Fibroblast of lung (primary cell): ENCODE measurements around the gene SF3B4. TPM values are rescaled to one million over a fixed set of nuclear protein-coding genes. Genes with fewer than 3 reads are reported as not detected.

Experiments
- DNase-seq, 2 donors: peaks; one replicate each; pipeline versions ENCODE4 v3.0.0 to v3.0.0-alpha.2; 2010; ENCODE audit warnings: low read depth in 2 of 2
- H2AFZ ChIP-seq: 2 replicates; pipeline ENCODE4 v1.5.1; 2012; ENCODE audit warnings: low read length, control low read depth, inconsistent platforms
- H3K27ac ChIP-seq: 2 replicates; pipeline ENCODE4 v1.5.1; 2011; ENCODE audit warnings: low read length, control low read depth; ENCODE audit not compliant: insufficient read depth
- H3K27me3 ChIP-seq: 2 replicates; pipeline ENCODE4 v1.5.1; 2011; ENCODE audit warnings: mild to moderate bottlenecking, low read length; ENCODE audit not compliant: control insufficient read depth, insufficient read depth
- H3K36me3 ChIP-seq: 2 replicates; pipeline ENCODE4 v1.5.1; 2011; ENCODE audit warnings: low read length; ENCODE audit not compliant: control insufficient read depth, insufficient read depth
- H3K4me1 ChIP-seq: 2 replicates; pipeline ENCODE4 v1.5.1; 2011; ENCODE audit warnings: low read length; ENCODE audit not compliant: control insufficient read depth, insufficient read depth; ENCODE audit errors: extremely low read depth
- H3K4me2 ChIP-seq: 2 replicates; pipeline ENCODE4 v1.5.1; 2011; ENCODE audit warnings: low read length, control low read depth; ENCODE audit not compliant: insufficient read depth; ENCODE audit errors: extremely low read depth
- H3K4me3 ChIP-seq, 4 experiments: fragments of 200-600 bp in 1 of 4; sonication (generic) in 1 of 4; replicated peaks in 1 of 4; 2 replicates each; pipeline ENCODE4 v1.5.1; 2011 to 2016; ENCODE audit warnings: low read length in 4 of 4, low read depth in 3 of 4, mild to moderate bottlenecking in 3 of 4, control low read depth in 2 of 4, inconsistent platforms in 1 of 4, mixed read lengths in 1 of 4; ENCODE audit not compliant: insufficient read depth in 1 of 4; ENCODE audit errors: control extremely low read depth in 1 of 4
- H3K79me2 ChIP-seq: 2 replicates; pipeline ENCODE4 v1.5.1; 2012; ENCODE audit warnings: mild to moderate bottlenecking, low read length, inconsistent platforms; ENCODE audit not compliant: control insufficient read depth, insufficient read depth
- H3K9ac ChIP-seq: 2 replicates; pipeline ENCODE4 v1.5.1; 2011; ENCODE audit warnings: mild to moderate bottlenecking, low read length, control low read depth; ENCODE audit not compliant: insufficient read depth
- H3K9me3 ChIP-seq: 2 replicates; pipeline ENCODE4 v1.5.1; 2012; ENCODE audit warnings: low read depth, low read length; ENCODE audit not compliant: control insufficient read depth, insufficient read depth
- H4K20me1 ChIP-seq: 2 replicates; pipeline ENCODE4 v1.5.1; 2011; ENCODE audit warnings: low read length; ENCODE audit not compliant: control insufficient read depth, insufficient read depth; ENCODE audit errors: extremely low read depth
- CTCF ChIP-seq, 2 donors: IDR thresholded peaks in 1 of 2; conservative IDR thresholded peaks in 1 of 2; 1 replicate in 1 of 2; 2 replicates in 1 of 2; pipeline ENCODE4 v1.5.1; 2011 to 2012; ENCODE audit warnings: low read length in 2 of 2, control low read depth in 1 of 2, inconsistent platforms in 1 of 2, low read depth in 1 of 2, mild to moderate bottlenecking in 1 of 2
- EZH2 ChIP-seq: IDR thresholded peaks from 2 replicates; pipeline ENCODE4 v1.5.1; 2012; ENCODE audit warnings: low read length, control low read depth, mild to moderate bottlenecking; ENCODE audit errors: missing control alignments
- polyA plus RNA-seq, 2 donors: library from polyadenylated mRNA; depleted of rRNA in 1 of 2; stranded (reverse) in 1 of 2; unstranded in 1 of 2; fragments of >200 nt; gene quantifications; 2 replicates each; pipeline ENCODE4 v1.2.1, GENCODE V29; 2011 to 2012; ENCODE audit warnings: missing spikeins in 1 of 2
- total RNA-seq: library from RNA; depleted of rRNA; stranded (reverse); fragments of >200 nt; gene quantifications from 2 replicates; pipeline ENCODE4 v1.2.1, GENCODE V29; 2014

SF3B4 gene
- total and polyA plus RNA-seq, 2 donors (not counting 1 experiment from before 2014, with no cell fraction given), result 9.9 to 29.9 TPM

- Histone ChIP-seq H2AFZ (no peak overlapping the region), H3K36me3 (peaks cover 12% of the 10 kb centered on the region), H3K9me3 (no peaks in the 10 kb centered on the region), H3K27ac (no peak overlapping the region), H3K4me3 (no peak overlapping the region), H3K79me2 (peaks cover 26% of the 10 kb centered on the region), H3K9ac (no peak overlapping the region), H3K4me2 (no peak overlapping the region), H3K27me3 (no peaks in the 10 kb centered on the region), H4K20me1 (no peaks in the 10 kb centered on the region), H3K4me1 (peaks cover 10% of the 10 kb centered on the region)
- TF ChIP-seq EZH2 (no peak), CTCF (conservative IDR thresholded peaks at IDR 0.05 in 1 of 2, IDR thresholded peaks at IDR 0.05 in 1 of 2; ENCODE audit: low read depth in 1 of 2, low read length in 2 of 2) (no peak)
- no peak for DNase-seq
These were observed 2.3 kb upstream of the SF3B4 start for GRCh38 chr1:149929856-149930255.

GRCh38 chr1:149928401-149928724 is 760 bp upstream of the SF3B4 start:
- Histone ChIP-seq H3K4me2 (peak overlapping the region; percentile 94), H3K9ac (peak overlapping the region; percentile 83), H3K4me1 (peaks cover 10% of the 10 kb centered on the region), H2AFZ (no peak overlapping the region), H3K27me3 (no peaks in the 10 kb centered on the region), H3K79me2 (peaks cover 28% of the 10 kb centered on the region), H3K27ac (peak overlapping the region; percentile 93), H3K36me3 (peaks cover 22% of the 10 kb centered on the region), H3K4me3 (peak overlapping the region; percentile 40 to 85 (median 78)), H4K20me1 (no peaks in the 10 kb centered on the region), H3K9me3 (no peaks in the 10 kb centered on the region)
- TF ChIP-seq EZH2 (no peak), CTCF (conservative IDR thresholded peaks at IDR 0.05 in 1 of 2, IDR thresholded peaks at IDR 0.05 in 1 of 2; ENCODE audit: low read depth in 1 of 2, low read length in 2 of 2) (no peak)
- no peak for DNase-seq

DNA sequence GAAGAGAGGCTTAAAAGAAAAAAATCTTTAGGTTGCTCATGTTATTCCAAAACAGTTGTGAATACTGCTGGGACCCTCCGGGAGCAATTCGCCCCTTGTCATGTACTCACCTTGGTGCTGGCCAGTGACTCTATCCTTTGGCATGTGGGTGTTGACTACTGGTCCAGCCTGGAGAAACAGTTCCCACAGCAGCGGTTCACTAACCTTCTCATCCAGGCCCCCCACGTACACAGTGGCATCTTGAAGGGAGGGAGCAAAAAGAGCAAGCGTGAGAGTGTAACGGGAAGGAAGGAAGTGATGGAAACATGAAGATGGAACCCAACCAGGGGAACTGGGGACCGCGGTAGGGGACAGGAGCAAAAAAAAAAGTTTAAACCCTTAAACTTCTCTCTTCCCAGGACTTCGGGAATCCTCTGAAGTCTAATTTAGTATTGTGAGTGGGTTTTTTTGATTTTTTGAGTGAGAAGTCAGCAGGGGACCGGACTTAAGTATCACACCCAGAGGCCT is 494 bp downstream of the SF3B4 start:
- Histone ChIP-seq H3K4me3 (peak overlapping the region; percentile 40 to 85 (median 78)), H3K4me2 (peak overlapping the region; percentile 67), H3K27ac (peak overlapping the region; percentile 93), H3K4me1 (peaks cover 10% of the 10 kb centered on the region), H3K9ac (peak overlapping the region; percentile 83), H3K36me3 (peaks cover 22% of the 10 kb centered on the region), H3K9me3 (no peaks in the 10 kb centered on the region), H2AFZ (no peak overlapping the region), H3K27me3 (no peaks in the 10 kb centered on the region), H4K20me1 (no peaks in the 10 kb centered on the region), H3K79me2 (peaks cover 28% of the 10 kb centered on the region)
- DNase-seq, result peak in 1 of 2 donors; percentile 34
- TF ChIP-seq EZH2 (no peak), CTCF (conservative IDR thresholded peaks at IDR 0.05 in 1 of 2, IDR thresholded peaks at IDR 0.05 in 1 of 2; ENCODE audit: low read depth in 1 of 2, low read length in 2 of 2) (no peak)
